Body of pancreas (tissue), 4 donors: ENCODE data around the gene ISL2.

Experiments
- POLR2A ChIP-seq, 3 donors: fragments of 450-650 bp; IDR thresholded peaks; one replicate each; pipeline ENCODE4 v1.6.1; 2016; ENCODE audit warnings: antibody characterized with exemption in 3 of 3, mild to moderate bottlenecking in 2 of 3
- TF ChIP-seq, protein P1 (sequence below), 7 experiments: fragments of 450-650 bp in 4 of 7; fragments of 200-600 bp in 3 of 7; sonication (generic) in 3 of 7; IDR thresholded peaks; one replicate each; pipeline ENCODE4 v1.5.1; 2016 to 2019; ENCODE audit warnings: antibody characterized with exemption in 7 of 7

DNA sequence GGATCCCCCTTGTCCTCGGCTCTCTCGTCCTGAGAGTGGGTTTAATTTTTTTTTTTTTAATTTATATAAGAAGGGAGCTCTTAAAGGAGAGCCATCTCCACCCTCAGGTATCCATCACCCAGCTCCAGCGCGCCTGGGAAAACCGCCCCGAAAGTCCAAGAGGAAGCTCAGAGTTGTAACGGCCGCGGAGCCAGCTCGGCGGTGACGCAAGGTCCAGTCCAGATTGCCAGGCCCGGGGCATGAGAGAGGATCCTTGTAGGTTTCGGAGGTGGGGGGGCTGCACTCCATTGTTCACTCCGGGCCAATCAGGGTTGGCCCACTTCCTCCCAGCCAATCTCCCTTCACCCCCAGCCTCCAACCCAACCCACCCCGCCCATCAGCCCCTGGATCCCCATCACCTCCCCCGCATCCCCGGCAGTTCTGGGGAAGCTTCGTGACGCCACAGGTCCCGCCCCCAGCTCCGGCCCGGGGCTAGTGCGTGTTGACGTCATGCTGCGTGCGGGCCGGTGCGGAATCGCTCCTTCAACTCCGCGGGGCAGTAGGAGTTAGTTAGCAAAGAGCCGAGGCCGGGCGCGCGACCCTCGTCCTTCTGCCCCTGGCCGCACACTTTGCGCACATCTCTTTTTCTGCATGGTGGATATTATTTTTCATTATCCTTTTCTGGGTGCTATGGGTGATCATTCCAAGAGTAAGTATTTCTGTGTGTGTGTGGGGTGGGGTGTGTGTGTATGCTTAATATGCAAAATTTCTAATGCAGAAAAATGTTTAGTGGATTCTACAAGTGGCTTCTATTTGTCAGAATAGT is at the start of gene ISL2:
- TF ChIP-seq POLR2A (IDR thresholded peaks at IDR 0.05) = no peak
- TF ChIP-seq, protein P1, sequence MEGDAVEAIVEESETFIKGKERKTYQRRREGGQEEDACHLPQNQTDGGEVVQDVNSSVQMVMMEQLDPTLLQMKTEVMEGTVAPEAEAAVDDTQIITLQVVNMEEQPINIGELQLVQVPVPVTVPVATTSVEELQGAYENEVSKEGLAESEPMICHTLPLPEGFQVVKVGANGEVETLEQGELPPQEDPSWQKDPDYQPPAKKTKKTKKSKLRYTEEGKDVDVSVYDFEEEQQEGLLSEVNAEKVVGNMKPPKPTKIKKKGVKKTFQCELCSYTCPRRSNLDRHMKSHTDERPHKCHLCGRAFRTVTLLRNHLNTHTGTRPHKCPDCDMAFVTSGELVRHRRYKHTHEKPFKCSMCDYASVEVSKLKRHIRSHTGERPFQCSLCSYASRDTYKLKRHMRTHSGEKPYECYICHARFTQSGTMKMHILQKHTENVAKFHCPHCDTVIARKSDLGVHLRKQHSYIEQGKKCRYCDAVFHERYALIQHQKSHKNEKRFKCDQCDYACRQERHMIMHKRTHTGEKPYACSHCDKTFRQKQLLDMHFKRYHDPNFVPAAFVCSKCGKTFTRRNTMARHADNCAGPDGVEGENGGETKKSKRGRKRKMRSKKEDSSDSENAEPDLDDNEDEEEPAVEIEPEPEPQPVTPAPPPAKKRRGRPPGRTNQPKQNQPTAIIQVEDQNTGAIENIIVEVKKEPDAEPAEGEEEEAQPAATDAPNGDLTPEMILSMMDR (IDR thresholded peaks at IDR 0.05) = no peak
